ELF-1 (cell line): Measurements from ENCODE around the gene XYLT1.
A peak's percentile ranks its signal among the peaks of the same experiment; 100 is the strongest.
"Not testable (repeated sequence)": the region's sequence is repeated elsewhere in the genome, so short reads cannot be mapped to it uniquely, and the experiment has no call there.

ENCODE experiments used
- DNase-seq: peaks from one replicate; pipeline ENCODE4 v3.0.0-alpha.2; 2016; ENCODE audit warnings: low read depth, low spot score

XYLT1 gene

GRCh38 chr16:17483351-17483750 lies 12.6 kb upstream of the XYLT1 start:
- DNase-seq = peak; percentile 6

GRCh38 chr16:17482341-17482740 lies 11.6 kb upstream of the XYLT1 start:
- DNase-seq = not testable (repeated sequence)

DNA sequence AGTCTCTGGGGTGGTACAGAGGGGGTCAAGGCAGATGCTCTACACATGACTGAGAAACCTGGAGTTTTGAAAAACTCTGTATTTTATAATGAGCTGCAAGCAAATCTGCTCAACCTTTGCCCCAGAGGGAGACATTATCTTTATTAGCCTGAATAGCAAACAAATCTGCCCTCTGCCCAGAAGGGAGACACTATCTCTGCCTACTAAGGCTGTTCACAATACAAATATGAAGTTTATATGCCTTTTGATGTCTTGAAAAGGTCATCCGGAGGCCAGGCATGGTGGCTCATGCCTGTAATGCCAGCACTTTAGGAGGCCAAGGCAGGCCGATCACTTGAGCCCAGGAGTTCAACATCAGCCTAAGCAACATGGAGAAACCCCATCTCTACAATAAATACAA lies 11.0 kb upstream of the XYLT1 start:
- DNase-seq = no peak

GRCh38 chr16:17477260-17477545 lies 6.4 kb upstream of the XYLT1 start:
- not testable (repeated sequence) for DNase-seq

DNA sequence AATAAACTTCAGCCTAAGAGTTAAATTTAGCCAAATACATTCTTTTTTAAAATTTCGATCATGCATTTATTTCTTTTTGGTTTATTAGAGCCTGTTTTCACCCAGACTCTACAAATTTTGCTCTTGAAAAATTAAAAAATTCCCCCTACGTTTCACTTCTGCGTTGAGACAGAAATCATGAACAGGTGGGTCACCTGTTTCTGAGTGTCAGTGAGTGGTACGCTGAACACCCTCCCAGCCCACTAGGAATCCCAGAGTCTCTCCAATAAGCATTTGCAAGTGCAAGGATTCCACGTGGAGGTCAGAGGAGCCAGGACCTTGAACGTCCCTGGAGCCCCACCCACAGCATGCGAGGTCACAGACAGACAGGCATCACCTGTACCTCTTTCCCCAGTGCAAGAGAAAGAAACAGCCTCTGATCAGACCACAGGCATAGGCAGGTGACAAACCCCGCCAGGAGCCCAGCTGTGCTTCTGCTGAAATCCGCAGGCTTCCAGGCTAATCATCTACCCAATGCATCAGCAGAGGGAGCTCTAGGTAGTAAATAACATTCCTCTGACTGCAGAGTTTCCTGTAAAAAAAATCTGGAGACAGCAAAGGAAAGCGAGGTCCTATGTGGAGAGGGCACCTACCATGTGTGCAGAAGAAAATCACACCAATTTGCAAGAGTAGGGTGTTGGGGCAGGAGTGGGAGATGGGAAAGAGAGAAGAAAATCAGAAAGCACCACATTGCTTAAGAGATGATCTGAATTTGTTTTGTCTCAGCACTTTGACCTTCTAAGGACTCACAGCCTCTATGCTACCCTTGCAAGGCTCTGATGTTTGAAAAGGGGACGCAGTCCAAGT lies 5.9 kb upstream of the XYLT1 start:
- DNase-seq = peak; percentile 72

DNA sequence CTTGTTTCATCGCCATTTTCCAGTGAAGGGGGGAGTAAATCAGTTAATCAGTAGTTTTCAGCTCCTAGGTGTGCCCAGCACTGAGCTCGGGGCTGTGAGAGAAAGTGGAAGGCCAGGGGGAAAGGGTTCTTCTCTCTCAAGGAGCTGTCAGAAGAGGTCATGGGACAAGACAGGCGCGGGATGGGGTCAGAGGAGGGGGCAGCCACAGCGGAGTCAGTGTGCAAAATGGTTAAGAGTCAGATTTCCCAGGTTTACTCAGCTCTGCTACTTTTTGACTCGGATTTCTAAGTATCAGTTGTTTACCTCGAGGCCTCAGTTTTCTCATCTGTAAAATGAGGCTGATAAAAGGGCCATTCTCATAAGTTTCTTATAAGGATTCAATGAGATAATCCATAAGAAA lies 4.3 kb upstream of the XYLT1 start:
- DNase-seq = no peak

- peak; percentile 3 for DNase-seq
Measured at GRCh38 chr16:17474572-17474971, 3.8 kb upstream of the XYLT1 start.

DNA sequence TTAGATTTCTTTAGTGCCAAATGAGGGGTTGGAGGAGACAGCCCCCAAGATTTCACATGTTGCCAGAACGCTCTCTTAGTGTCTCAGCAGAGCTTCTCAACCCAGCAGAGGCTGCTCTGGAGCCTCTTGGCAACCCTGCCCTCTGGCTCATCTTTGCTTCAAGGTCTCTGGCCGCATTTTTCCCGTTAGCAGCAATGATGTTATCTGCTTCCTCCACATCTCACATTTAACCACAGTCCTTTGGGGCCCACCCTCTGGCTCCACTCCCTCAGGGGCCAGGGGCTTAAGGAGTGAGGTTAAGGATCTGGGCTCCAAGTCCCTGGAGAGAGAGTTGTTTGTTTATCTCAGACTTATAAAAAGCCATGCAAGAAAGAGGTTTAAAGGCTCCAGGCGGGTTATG lies 3.3 kb upstream of the XYLT1 start:
- DNase-seq = peak; percentile 49

DNA sequence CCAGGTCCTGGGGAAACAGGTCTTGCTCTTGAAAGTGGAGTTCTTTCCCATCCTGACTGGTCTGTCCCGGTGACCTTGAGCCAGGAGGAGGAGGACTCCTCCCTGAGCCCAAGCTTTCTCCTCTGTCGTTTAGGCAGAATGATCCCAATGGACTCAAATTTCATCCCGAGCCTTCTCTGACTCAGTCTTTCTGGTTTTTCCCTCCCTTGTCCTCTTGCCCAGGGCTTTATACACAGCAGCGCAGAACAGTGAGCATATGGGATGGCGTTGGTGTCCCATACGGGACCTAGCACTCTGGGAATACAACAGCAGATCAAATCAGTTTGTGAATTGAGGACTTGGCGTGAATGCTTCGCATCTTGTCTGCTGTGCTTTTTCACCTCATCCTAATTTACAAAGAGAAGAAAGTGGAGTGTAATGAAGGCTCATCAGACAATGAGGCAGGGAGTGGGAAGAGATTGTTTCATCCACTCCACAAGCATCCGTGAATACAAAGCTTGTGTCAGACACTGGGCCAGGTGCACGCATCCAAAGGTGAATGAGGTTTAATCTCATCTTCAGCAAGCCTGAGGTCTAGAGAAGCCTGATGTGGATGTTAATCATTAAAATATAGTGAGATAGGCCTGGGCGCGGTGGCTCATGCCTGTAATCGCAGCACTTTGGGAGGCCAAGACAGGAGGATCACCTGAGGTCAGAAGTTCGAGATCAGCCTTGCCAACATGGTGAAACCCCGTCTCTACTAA lies 1.1 kb upstream of the XYLT1 start:
- DNase-seq = no peak

DNA sequence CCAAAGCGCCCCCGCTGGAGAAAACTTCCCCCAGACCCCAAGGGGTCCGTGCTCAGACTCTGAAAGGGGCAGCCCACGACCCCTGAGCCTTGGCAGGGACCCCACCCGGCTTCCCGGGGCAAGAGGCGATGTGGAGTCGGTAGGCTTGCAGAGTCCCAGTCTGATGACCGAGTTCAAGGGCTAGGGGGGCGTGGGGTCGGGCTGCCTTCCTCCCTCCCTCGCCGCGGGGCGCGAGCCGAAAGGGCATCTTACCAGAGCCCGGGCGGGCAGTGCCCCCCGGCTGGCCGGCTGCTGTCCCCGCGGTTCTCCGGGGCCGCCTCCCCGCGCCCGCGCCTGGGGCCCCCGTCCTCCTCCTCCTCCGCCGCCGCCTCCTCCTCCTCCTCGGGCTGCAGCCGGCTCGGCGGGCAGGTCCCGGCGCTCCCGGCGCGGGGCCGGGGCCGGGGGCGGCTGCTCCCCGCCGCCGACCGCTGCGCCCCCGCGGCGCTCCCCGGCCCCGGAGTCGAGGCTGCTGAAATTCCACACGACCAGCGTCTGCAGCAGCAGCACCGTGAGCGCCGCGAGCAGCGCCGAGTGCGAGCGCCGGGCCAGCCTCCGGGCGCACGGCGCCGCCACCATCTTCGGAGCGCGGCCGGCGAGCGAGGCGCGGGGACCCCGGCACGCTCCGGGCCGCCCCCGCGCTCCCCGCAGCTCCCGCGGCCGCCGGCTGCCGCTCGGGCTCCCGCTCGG lies 415 bp downstream of the XYLT1 start:
- DNase-seq = no peak

- DNase-seq = no peak
Measured at GRCh38 chr16:17469741-17470181, 999 bp downstream of the XYLT1 start.

DNA sequence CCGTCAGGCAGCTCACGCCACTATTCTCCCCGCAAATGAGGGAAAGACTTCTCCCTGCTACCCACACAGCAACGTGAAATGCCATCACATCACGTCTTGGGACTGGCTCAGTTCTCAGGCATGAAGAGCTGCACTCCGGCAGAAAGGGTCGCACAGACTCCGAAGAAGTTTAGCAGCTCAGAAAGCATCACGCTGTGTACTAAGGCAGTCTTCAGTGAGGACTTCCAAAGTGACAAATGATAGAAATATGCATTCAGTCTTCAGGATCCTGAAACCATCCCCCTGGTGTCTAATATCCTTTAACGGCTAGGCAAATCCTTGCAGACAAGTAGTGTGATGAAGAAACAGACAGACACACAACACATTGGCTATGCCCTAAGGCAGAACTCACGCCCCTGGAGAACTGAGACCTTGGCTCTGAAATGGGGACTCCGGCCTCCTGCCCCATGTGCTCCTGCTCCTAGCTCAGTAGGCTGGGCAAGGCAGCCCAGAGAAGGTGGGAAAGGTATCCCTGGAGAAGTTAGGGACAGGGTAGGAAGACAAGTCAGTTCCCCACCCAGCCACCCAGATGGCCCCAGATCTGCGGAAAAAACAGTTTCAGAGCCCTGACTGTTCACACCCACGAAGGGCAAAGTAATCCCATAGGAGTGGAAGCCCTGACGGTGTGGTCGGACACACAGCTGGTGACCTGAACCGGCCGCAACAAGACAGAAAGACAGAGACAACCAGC lies 1.6 kb downstream of the XYLT1 start:
- DNase-seq = no peak

GRCh38 chr16:17468611-17469010 lies 2.1 kb downstream of the XYLT1 start:
- DNase-seq = no peak

DNA sequence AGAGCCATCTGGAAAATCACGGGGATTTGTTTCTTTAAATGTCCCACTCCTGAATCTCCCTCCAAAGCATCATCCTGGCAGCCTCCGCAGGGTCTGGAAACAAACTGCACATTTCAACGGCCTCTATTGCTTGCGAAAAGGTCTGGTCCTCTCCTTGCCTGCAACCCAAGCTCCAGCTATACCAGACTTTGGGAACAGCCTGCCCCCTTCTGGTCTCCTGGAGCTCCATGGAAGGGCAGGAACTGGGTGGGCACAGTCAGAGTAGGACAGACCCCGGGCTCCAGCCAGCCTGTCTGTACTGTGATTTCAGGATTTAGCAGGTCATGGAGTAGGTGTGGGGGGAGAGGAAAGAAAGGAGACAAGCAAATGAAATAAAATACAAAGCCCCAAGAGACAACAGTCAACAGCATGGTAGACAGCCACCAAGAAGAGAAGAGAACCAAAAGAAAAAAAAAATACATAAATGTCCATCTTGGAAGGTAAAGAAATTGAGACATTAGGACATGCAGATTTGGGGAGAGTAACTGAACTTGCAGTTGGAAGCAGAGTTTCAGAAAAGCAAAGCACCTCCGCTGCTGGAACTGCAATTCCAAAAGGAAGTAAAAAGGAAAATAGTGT lies 2.7 kb downstream of the XYLT1 start:
- DNase-seq = peak; percentile 78

- DNase-seq = no peak
Measured at GRCh38 chr16:17466876-17467275, 3.9 kb downstream of the XYLT1 start.

- no peak for DNase-seq
Measured at GRCh38 chr16:17465460-17465859, 5.3 kb downstream of the XYLT1 start.

- no peak for DNase-seq
Measured at GRCh38 chr16:17463335-17463734, 7.4 kb downstream of the XYLT1 start.

GRCh38 chr16:17461951-17462729 lies 8.6 kb downstream of the XYLT1 start:
- DNase-seq = no peak

- no peak for DNase-seq
Measured at GRCh38 chr16:17460890-17461289, 9.9 kb downstream of the XYLT1 start.

GRCh38 chr16:17459903-17460521 lies 10.7 kb downstream of the XYLT1 start:
- no peak for DNase-seq
